Sigmoid colon (tissue), 7 donors: ENCODE measurements around the gene AP1G2. TPM values are rescaled to one million over a fixed set of nuclear protein-coding genes. Genes with fewer than 3 reads are reported as not detected.

ENCODE experiments used
- DNase-seq: peaks from one replicate; pipeline ENCODE4 v3.0.0-alpha.2; 2019
- H3K27ac ChIP-seq, 4 donors: fragments of 200-600 bp; sonication (generic); one replicate each; pipeline ENCODE4 v1.5.1; 2016 to 2019; ENCODE audit warnings: mild to moderate bottlenecking in 1 of 4
- H3K27me3 ChIP-seq, 3 donors: fragments of 200-600 bp; sonication (generic); one replicate each; pipeline ENCODE4 v1.5.1; 2019; ENCODE audit warnings: mild to moderate bottlenecking in 1 of 3
- H3K36me3 ChIP-seq, 4 donors: fragments of 200-600 bp; sonication (generic); one replicate each; pipeline ENCODE4 v1.5.1; 2016 to 2019
- H3K4me1 ChIP-seq, 4 donors: fragments of 200-600 bp; sonication (generic); one replicate each; pipeline ENCODE4 v1.5.1; 2017 to 2019
- H3K4me3 ChIP-seq, 4 donors: fragments of 200-600 bp; sonication (generic); one replicate each; pipeline ENCODE4 v1.5.1; 2017 to 2019; ENCODE audit warnings: mild to moderate bottlenecking in 2 of 4, moderate library complexity in 1 of 4
- H3K9me3 ChIP-seq, 4 donors: fragments of 200-600 bp in 3 of 4; sonication (generic) in 3 of 4; one replicate each; pipeline versions ENCODE4 v1.5.1 to v1.6.1; 2013 to 2019
- CTCF ChIP-seq, 4 experiments: fragments of 450-650 bp in 3 of 4; fragments of 200-600 bp in 1 of 4; IDR thresholded peaks; one replicate each; pipeline ENCODE4 v1.5.1; 2016 to 2019; ENCODE audit warnings: antibody characterized with exemption in 4 of 4, mild to moderate bottlenecking in 3 of 4, moderate library complexity in 2 of 4
- EP300 ChIP-seq, 4 donors: sonication (generic); formaldehyde crosslinking; IDR thresholded peaks; one replicate each; pipeline ENCODE4 v1.6.1; 2017; ENCODE audit warnings: antibody characterized with exemption in 4 of 4
- POLR2A ChIP-seq, 2 donors: fragments of 450-650 bp; IDR thresholded peaks; one replicate each; pipeline ENCODE4 v1.6.1; 2016; ENCODE audit warnings: antibody characterized with exemption in 2 of 2, mild to moderate bottlenecking in 2 of 2, moderate library complexity in 2 of 2
- POLR2AphosphoS5 ChIP-seq, 4 donors: sonication (generic); formaldehyde crosslinking; IDR thresholded peaks; one replicate each; pipeline ENCODE4 v1.6.1; 2017; ENCODE audit warnings: antibody characterized with exemption in 4 of 4
- WGBS, 2 donors: extraction: QIAGEN DNeasy Blood & Tissue Kit; methylation state at CpG; one replicate each; pipeline ENCODE4 v1.1.7; 2013; 5-methylcytosine and 5-hydroxymethylcytosine counted together
- intact Hi-C: fragments of 100-400 bp; cut with DNase I; formaldehyde crosslinking; loops from one replicate; pipeline ENCODE4 v1.15.1; 2023
- polyA plus RNA-seq, 3 donors: library from polyadenylated mRNA; stranded (reverse); fragments of 200-250 nt; gene quantifications; one replicate each; pipeline ENCODE4 v1.2.3, GENCODE V29; 2013
- total RNA-seq, 4 donors: library from RNA; depleted of rRNA; stranded (reverse); fragments of >200 nt; gene quantifications; one replicate each; pipeline ENCODE4 v1.1.0, GENCODE V29; 2016
- donor health status: healthy with polysubstance abuse.
- donor health status: Bipolar disorder and iron deficiency.
- donor health status: healthy.

The AP1G2 gene
- total and polyA plus RNA-seq, 7 donors, result 16.4 to 124 (median 33.0) TPM

- TF ChIP-seq POLR2A (IDR thresholded peaks at IDR 0.05) (no peak), EP300 (IDR thresholded peaks at IDR 0.05) (peak in 1 of 4 donors; percentile 6), POLR2AphosphoS5 (IDR thresholded peaks at IDR 0.05) (peak in 3 of 4 donors; percentile 44 to 64 (median 60)), CTCF (IDR thresholded peaks at IDR 0.05) (no peak)
- H3K4me1 ChIP-seq, result peaks cover 0 to 37% (median 29%) of the 10 kb centered on the region in 4 donors
- 1% methylated on average over 54 of the region's 54 CpGs for WGBS, 2 donors
- H3K27me3 ChIP-seq, result no peaks in the 10 kb centered on the region
- peak; percentile 95 for DNase-seq
- peak within 1 kb of the TSS; percentile 71 to 88 (median 82) for H3K4me3 ChIP-seq
- H3K27ac ChIP-seq, result peak within 1 kb of the TSS; percentile 93 to 98 (median 95)
- H3K36me3 ChIP-seq, result peaks cover 0 to 20% (median 3%) of the 10 kb centered on the region in 4 donors
- intact Hi-C loops, result loop anchor here (5.0 to 10.0 kb wide), 6 partner anchors 189 to 889 kb away; partner anchors contain the start of genes ACIN1, C14orf119, DCAF11 and EFS
- no peaks in the 10 kb centered on the region for H3K9me3 ChIP-seq
Observed at GRCh38 chr14:23555882-23556699, 11.5 kb downstream of the AP1G2 start, which contains the start of gene THTPA. Gene THTPA, plus strand, starts transcription at chr14:23556271. Its CDS starts 487 bp downstream, at chr14:23556758.

- H3K4me1 ChIP-seq, result peaks cover 0 to 43% (median 34%) of the 10 kb centered on the region in 4 donors
- no peak for TF ChIP-seq CTCF (IDR thresholded peaks at IDR 0.05)
- no peak for TF ChIP-seq POLR2A (IDR thresholded peaks at IDR 0.05)
- TF ChIP-seq POLR2AphosphoS5 (IDR thresholded peaks at IDR 0.05), result no peak
- no peak for TF ChIP-seq EP300 (IDR thresholded peaks at IDR 0.05)
- WGBS, 2 donors, result 2 to 3% methylated on average over 14 of the region's 14 CpGs
- no peaks in the 10 kb centered on the region for H3K9me3 ChIP-seq
- H3K27me3 ChIP-seq, result no peaks in the 10 kb centered on the region
- DNase-seq, result no peak
- peaks cover 0 to 20% (median 3%) of the 10 kb centered on the region in 4 donors for H3K36me3 ChIP-seq
- H3K27ac ChIP-seq, result peak overlapping the region; percentile 93 to 98 (median 95)
- intact Hi-C loops, result loop anchor here (5.0 to 10.0 kb wide), 6 partner anchors 188 to 889 kb away; partner anchors contain the start of genes ACIN1, C14orf119, DCAF11 and EFS
- peak overlapping the region; percentile 71 to 88 (median 82) for H3K4me3 ChIP-seq
Observed at GRCh38 chr14:23555533-23555881, 12.1 kb downstream of the AP1G2 start.

DNA sequence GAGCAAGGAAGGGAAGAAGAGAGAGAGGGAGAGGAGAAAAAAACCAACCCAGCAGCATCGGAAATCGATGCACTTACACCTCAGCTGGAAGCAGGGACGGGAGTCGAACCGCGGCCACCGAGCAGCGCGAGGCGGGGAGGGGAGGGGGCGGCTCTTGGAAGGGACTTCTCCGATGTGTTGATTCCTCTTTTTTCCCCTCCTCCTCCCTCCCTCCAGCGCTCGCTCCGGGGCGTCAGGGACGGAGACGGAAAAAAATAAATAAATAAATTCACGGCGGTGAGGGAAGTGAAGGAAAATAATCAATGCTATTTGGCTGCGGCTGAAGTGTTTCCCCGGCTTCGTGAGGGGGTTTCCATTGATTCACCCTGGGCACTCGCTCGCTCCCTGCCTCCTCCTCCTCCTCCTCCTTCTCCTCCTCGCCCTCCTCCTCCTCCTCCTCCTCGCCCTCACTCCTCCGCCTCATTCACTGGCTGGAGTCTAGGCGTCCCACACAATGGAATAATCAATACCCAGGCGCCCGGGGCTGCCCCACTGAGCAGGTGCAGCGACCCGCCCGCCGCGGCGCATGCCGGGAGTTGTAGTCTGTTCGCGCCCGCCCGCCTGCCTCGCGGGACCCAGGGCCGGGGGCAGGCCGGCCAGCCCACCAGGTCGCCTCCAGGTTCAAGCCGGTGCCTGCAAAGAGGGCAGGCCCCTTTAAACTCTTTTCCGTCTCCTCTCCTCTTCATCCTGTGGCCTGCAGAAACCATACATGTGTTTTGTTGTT is 16.1 kb downstream of the AP1G2 start, which contains the start of gene ZFHX2:
Gene ZFHX2 (minus strand): TSS at position 500 of the 763 bp plus-strand sequence. CDS start 16,440 bp downstream, outside the sequence.
- Histone ChIP-seq H3K36me3 (no peaks in the 10 kb centered on the region), H3K4me3 (peak within 1 kb of the TSS; percentile 44 to 70 (median 64)), H3K27me3 (no peaks in the 10 kb centered on the region), H3K9me3 (no peaks in the 10 kb centered on the region), H3K4me1 (peaks cover 0 to 29% (median 20%) of the 10 kb centered on the region in 4 donors), H3K27ac (peak within 1 kb of the TSS; percentile 62 to 70 (median 68))
- intact Hi-C loops, result loop anchor here (10.0 kb wide), 4 partner anchors 227 to 893 kb away; partner anchors contain the start of genes ACIN1, C14orf119, DCAF11 and NRL
- WGBS, 2 donors, result 1% methylated on average over 49 of the region's 49 CpGs
- TF ChIP-seq POLR2A (IDR thresholded peaks at IDR 0.05), result no peak
- no peak for DNase-seq

DNA sequence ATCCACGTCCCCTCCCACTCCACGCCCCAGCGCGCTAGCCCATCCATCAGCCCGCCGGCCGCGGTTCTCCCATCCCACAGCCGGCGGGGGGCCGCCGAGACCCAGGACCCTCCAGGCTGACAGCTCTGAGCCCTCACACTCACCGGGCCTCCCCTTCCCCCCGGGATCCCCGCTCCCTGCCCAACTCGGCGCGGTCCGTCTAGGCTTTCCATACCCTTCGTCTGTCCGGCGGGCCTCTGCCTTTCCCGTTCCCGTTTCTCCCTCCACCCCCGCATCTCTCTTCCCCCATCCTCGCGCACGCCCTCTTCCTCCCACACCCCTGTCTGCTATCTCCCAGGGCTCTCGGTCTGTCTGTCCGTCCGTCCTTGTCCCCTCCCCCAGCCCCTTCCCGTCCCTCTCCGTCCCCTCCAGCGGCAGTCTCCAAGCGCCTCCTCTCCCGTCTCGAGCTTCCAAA is 16.8 kb downstream of the AP1G2 start:
- Histone ChIP-seq H3K27ac (peak overlapping the region; percentile 62 to 70 (median 68)), H3K9me3 (no peaks in the 10 kb centered on the region), H3K4me1 (peaks cover 0 to 28% (median 20%) of the 10 kb centered on the region in 4 donors), H3K27me3 (no peaks in the 10 kb centered on the region), H3K36me3 (no peaks in the 10 kb centered on the region), H3K4me3 (peak overlapping the region; percentile 44 to 70 (median 64))
- WGBS, 2 donors, result 1% methylated on average over 37 of the region's 37 CpGs
- DNase-seq, result no peak
- TF ChIP-seq EP300 (IDR thresholded peaks at IDR 0.05), result no peak
- no peak for TF ChIP-seq POLR2A (IDR thresholded peaks at IDR 0.05)
- TF ChIP-seq POLR2AphosphoS5 (IDR thresholded peaks at IDR 0.05), result no peak
- no peak for TF ChIP-seq CTCF (IDR thresholded peaks at IDR 0.05)
- intact Hi-C loops, result loop anchor here (10.0 kb wide), 4 partner anchors 226 to 894 kb away; partner anchors contain the start of genes ACIN1, C14orf119, DCAF11 and NRL
